Ishikawa (cell line): ENCODE results near the gene SFMBT1.

ENCODE experiments used
- CEBPB ChIP-seq: IDR thresholded peaks from 2 replicates; pipeline ENCODE4 v1.6.1; 2012
- CREB1 ChIP-seq: IDR thresholded peaks from 2 replicates; pipeline ENCODE4 v1.6.1; 2012; ENCODE audit warnings: low read depth
- EGR1 ChIP-seq: IDR thresholded peaks from 2 replicates; pipeline ENCODE4 v1.6.1; 2012
- EP300 ChIP-seq: IDR thresholded peaks from 2 replicates; pipeline ENCODE4 v1.6.1; 2012; ENCODE audit warnings: borderline replicate concordance
- FOXM1 ChIP-seq: IDR thresholded peaks from 2 replicates; pipeline ENCODE4 v1.6.1; 2012; ENCODE audit warnings: low read depth, borderline replicate concordance
- MAX ChIP-seq: IDR thresholded peaks from 2 replicates; pipeline ENCODE4 v1.6.1; 2012
- NFIC ChIP-seq: IDR thresholded peaks from 2 replicates; pipeline ENCODE4 v1.6.1; 2012
- RAD21 ChIP-seq: IDR thresholded peaks from 2 replicates; pipeline ENCODE4 v1.6.1; 2012; ENCODE audit warnings: low read depth
- REST ChIP-seq: IDR thresholded peaks from 2 replicates; pipeline ENCODE4 v1.6.1; 2012; ENCODE audit warnings: low read depth, mild to moderate bottlenecking
- TAF1 ChIP-seq: IDR thresholded peaks from 2 replicates; pipeline ENCODE4 v1.6.1; 2012; ENCODE audit warnings: low read depth, mild to moderate bottlenecking
- TCF12 ChIP-seq: IDR thresholded peaks from 2 replicates; pipeline ENCODE4 v1.6.1; 2012; ENCODE audit warnings: low read depth
- TEAD4 ChIP-seq: IDR thresholded peaks from 2 replicates; pipeline ENCODE4 v1.6.1; 2012
- YY1 ChIP-seq: IDR thresholded peaks from 2 replicates; pipeline ENCODE4 v1.6.1; 2012; ENCODE audit warnings: low read depth
- ZBTB7A ChIP-seq: IDR thresholded peaks from 2 replicates; pipeline ENCODE4 v1.6.1; 2012; ENCODE audit warnings: low read depth
- TF ChIP-seq, protein P1 (sequence below): IDR thresholded peaks from 2 replicates; pipeline ENCODE4 v1.6.1; 2012

SFMBT1 gene

GRCh38 chr3:53005854-53006513, 39.9 kb downstream of the SFMBT1 start:
- TF ChIP-seq CREB1 = no peak
- no peak for TF ChIP-seq CEBPB
- no peak for TF ChIP-seq YY1
- TF ChIP-seq REST = no peak
- no peak for TF ChIP-seq TAF1
- no peak for TF ChIP-seq EGR1
- TF ChIP-seq TEAD4 = no peak
- no peak for TF ChIP-seq MAX
- no peak for TF ChIP-seq FOXM1
- no peak for TF ChIP-seq NFIC
- TF ChIP-seq, protein P1, sequence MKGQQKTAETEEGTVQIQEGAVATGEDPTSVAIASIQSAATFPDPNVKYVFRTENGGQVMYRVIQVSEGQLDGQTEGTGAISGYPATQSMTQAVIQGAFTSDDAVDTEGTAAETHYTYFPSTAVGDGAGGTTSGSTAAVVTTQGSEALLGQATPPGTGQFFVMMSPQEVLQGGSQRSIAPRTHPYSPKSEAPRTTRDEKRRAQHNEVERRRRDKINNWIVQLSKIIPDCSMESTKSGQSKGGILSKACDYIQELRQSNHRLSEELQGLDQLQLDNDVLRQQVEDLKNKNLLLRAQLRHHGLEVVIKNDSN = no peak
- no peak for TF ChIP-seq EP300
- TF ChIP-seq ZBTB7A = no peak

- TF ChIP-seq TCF12 = no peak
- no peak for TF ChIP-seq CREB1
- no peak for TF ChIP-seq EP300
- TF ChIP-seq TEAD4 = no peak
- TF ChIP-seq REST = no peak
- no peak for TF ChIP-seq FOXM1
- no peak for TF ChIP-seq RAD21
- TF ChIP-seq, protein P1 = no peak
- no peak for TF ChIP-seq EGR1
- TF ChIP-seq TAF1 = no peak
- TF ChIP-seq MAX = no peak
- TF ChIP-seq YY1 = no peak
- TF ChIP-seq ZBTB7A = no peak
- no peak for TF ChIP-seq NFIC
Observed at GRCh38 chr3:53005338-53005737, 40.5 kb downstream of the SFMBT1 start.

GRCh38 chr3:53003320-53003719, 42.6 kb downstream of the SFMBT1 start:
- TF ChIP-seq ZBTB7A (no peak), FOXM1 (no peak), NFIC (no peak), REST (no peak), MAX (no peak), TAF1 (no peak), EP300 (no peak), CEBPB (no peak), TCF12 (no peak)
- TF ChIP-seq, protein P1 = no peak
